Tibial nerve (tissue), 4 donors: ENCODE results near the gene ACAD10.

Experiments
- EP300 ChIP-seq, 2 donors: sonication (generic); formaldehyde crosslinking; IDR thresholded peaks; one replicate each; pipeline ENCODE4 v1.6.1; 2017; ENCODE audit warnings: antibody characterized with exemption in 2 of 2, mild to moderate bottlenecking in 1 of 2
- POLR2A ChIP-seq, 2 donors: fragments of 450-650 bp; IDR thresholded peaks; one replicate each; pipeline ENCODE4 v1.6.1; 2017; ENCODE audit warnings: antibody characterized with exemption in 2 of 2, mild to moderate bottlenecking in 2 of 2, moderate library complexity in 2 of 2
- TF ChIP-seq, protein P1 (sequence below), 5 experiments: fragments of 200-600 bp in 3 of 5; fragments of 450-650 bp in 2 of 5; sonication (generic) in 3 of 5; IDR thresholded peaks; one replicate each; pipeline ENCODE4 v1.5.1; 2016 to 2019; ENCODE audit warnings: antibody characterized with exemption in 5 of 5, mild to moderate bottlenecking in 3 of 5, moderate library complexity in 2 of 5

DNA sequence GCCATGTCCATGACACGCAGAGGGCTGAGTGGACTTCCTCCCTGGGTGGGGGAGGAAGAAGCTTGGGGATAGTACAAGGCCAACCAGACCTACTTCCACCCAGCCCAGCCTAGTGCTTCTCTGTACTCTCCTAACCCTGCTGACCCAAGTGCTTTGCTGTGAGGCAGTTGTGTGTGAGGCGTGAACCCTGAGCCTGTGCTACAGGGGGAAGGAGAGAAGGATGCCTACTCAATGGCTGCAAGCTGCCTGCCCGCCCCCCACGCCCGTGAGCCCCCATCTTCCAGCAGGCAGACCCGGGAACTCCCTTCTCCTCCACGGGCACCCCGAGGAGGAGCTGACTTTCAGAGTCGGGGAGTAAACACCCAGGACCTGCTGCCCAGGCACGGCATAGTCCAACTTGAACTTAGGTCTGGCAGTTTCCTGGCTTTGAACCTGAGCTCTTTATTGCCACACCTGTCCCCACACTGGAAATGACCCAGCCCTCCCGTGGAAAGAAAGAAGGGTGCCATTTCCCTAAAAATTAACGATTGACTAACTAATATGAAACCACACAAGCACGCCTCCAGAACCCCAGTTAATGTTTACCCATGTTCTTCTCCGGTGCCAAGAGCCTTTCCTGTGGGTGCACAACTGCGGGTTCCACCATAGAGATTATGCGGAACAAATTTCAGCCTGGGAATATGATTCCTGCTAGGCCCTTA is 91.6 kb downstream of the ACAD10 start:
- no peak for TF ChIP-seq POLR2A (IDR thresholded peaks at IDR 0.05)
- TF ChIP-seq, protein P1, sequence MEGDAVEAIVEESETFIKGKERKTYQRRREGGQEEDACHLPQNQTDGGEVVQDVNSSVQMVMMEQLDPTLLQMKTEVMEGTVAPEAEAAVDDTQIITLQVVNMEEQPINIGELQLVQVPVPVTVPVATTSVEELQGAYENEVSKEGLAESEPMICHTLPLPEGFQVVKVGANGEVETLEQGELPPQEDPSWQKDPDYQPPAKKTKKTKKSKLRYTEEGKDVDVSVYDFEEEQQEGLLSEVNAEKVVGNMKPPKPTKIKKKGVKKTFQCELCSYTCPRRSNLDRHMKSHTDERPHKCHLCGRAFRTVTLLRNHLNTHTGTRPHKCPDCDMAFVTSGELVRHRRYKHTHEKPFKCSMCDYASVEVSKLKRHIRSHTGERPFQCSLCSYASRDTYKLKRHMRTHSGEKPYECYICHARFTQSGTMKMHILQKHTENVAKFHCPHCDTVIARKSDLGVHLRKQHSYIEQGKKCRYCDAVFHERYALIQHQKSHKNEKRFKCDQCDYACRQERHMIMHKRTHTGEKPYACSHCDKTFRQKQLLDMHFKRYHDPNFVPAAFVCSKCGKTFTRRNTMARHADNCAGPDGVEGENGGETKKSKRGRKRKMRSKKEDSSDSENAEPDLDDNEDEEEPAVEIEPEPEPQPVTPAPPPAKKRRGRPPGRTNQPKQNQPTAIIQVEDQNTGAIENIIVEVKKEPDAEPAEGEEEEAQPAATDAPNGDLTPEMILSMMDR (IDR thresholded peaks at IDR 0.05) = no peak
- TF ChIP-seq EP300 (IDR thresholded peaks at IDR 0.05) = peak in 1 of 2 donors; percentile 7
